CD14-positive monocyte (primary cell): ENCODE measurements around the gene ORC1. TPM values are rescaled to one million over a fixed set of nuclear protein-coding genes. Genes with fewer than 3 reads are reported as not detected.

ENCODE experiments used
- DNase-seq, 3 donors: peaks; one replicate each; pipeline ENCODE4 v3.0.0-alpha.2; 2011 to 2022
- H2AFZ ChIP-seq: 2 replicates; pipeline ENCODE4 v1.6.0; 2012; ENCODE audit warnings: mild to moderate bottlenecking, low read depth, low read length, inconsistent platforms; ENCODE audit not compliant: insufficient read depth, poor library complexity, severe bottlenecking
- H3K27ac ChIP-seq, 2 donors: 1 replicate in 1 of 2; 2 replicates in 1 of 2; pipeline ENCODE4 v1.5.1; 2012 to 2013; ENCODE audit warnings: low read length in 2 of 2, control low read depth in 1 of 2, inconsistent platforms in 1 of 2, low read depth in 1 of 2, mild to moderate bottlenecking in 1 of 2
- H3K27me3 ChIP-seq, 2 donors: one replicate each; pipeline versions ENCODE4 v1.6.0 to v1.6.1; 2011 to 2013; ENCODE audit warnings: low read length in 2 of 2; ENCODE audit not compliant: control insufficient read depth in 2 of 2, insufficient read depth in 2 of 2
- H3K36me3 ChIP-seq, 2 donors: replicated peaks in 1 of 2; 1 replicate in 1 of 2; 2 replicates in 1 of 2; pipeline versions ENCODE4 v1.5.1 to v1.6.1; 2012 to 2013; ENCODE audit warnings: low read length in 2 of 2, control low read depth in 1 of 2, inconsistent platforms in 1 of 2, mild to moderate bottlenecking in 1 of 2; ENCODE audit not compliant: insufficient read depth in 2 of 2, control insufficient read depth in 1 of 2
- H3K4me1 ChIP-seq, 2 donors: 1 replicate in 1 of 2; 2 replicates in 1 of 2; pipeline versions ENCODE4 v1.5.1 to v1.6.1; 2012 to 2013; ENCODE audit warnings: low read length in 2 of 2, control low read depth in 1 of 2, inconsistent platforms in 1 of 2, mild to moderate bottlenecking in 1 of 2, moderate library complexity in 1 of 2; ENCODE audit not compliant: insufficient read depth in 2 of 2, control insufficient read depth in 1 of 2
- H3K4me2 ChIP-seq: replicated peaks from 2 replicates; pipeline ENCODE3; 2012; ENCODE audit warnings: low read length, moderate library complexity, mild to moderate bottlenecking; ENCODE audit not compliant: poor library complexity, severe bottlenecking; ENCODE audit errors: extremely low read depth
- H3K4me3 ChIP-seq, 3 experiments: fragments of 200-600 bp in 1 of 3; sonication (generic) in 1 of 3; replicated peaks in 1 of 3; 1 replicate in 2 of 3; 2 replicates in 1 of 3; pipeline ENCODE4 v1.5.1; 2011 to 2013; ENCODE audit warnings: low read length in 3 of 3, mild to moderate bottlenecking in 3 of 3, control low read depth in 2 of 3, low read depth in 2 of 3, inconsistent platforms in 1 of 3, moderate library complexity in 1 of 3
- H3K79me2 ChIP-seq: 2 replicates; pipeline ENCODE4 v1.6.0; 2012; ENCODE audit warnings: mild to moderate bottlenecking, control low read depth, inconsistent platforms, low read length, moderate library complexity; ENCODE audit not compliant: insufficient read depth
- H3K9ac ChIP-seq: 2 replicates; pipeline ENCODE4 v1.6.0; 2017; ENCODE audit warnings: low read length, mild to moderate bottlenecking; ENCODE audit not compliant: insufficient read depth, poor library complexity, severe bottlenecking
- H3K9me3 ChIP-seq, 2 donors: replicated peaks in 1 of 2; 1 replicate in 1 of 2; 2 replicates in 1 of 2; pipeline versions ENCODE4 v1.5.1 to v1.6.1; 2012 to 2013; ENCODE audit warnings: low read length in 2 of 2, control low read depth in 1 of 2; ENCODE audit not compliant: control insufficient read depth in 1 of 2, insufficient read depth in 1 of 2
- H4K20me1 ChIP-seq: 2 replicates; pipeline ENCODE4 v1.6.0; 2012; ENCODE audit warnings: mild to moderate bottlenecking, low read length, control low read depth, moderate library complexity; ENCODE audit not compliant: insufficient read depth
- H3K27ac Mint-ChIP-seq, 7 donors: one replicate each; pipeline ENCODE4 v1.8.0; 2020; ENCODE audit warnings: mild to moderate bottlenecking in 7 of 7, mixed read lengths in 7 of 7, moderate library complexity in 6 of 7, inconsistent platforms in 2 of 7
- H3K27me3 Mint-ChIP-seq, 3 donors: one replicate each; pipeline ENCODE4 v1.8.0; 2021 to 2022; ENCODE audit warnings: low read depth in 3 of 3, mild to moderate bottlenecking in 3 of 3, mixed read lengths in 3 of 3, moderate library complexity in 3 of 3, inconsistent platforms in 1 of 3
- H3K36me3 Mint-ChIP-seq, 2 donors: one replicate each; pipeline ENCODE4 v1.8.0; 2020; ENCODE audit warnings: mixed read lengths in 2 of 2, inconsistent platforms in 1 of 2, mild to moderate bottlenecking in 1 of 2
- H3K4me1 Mint-ChIP-seq: one replicate; pipeline ENCODE4 v1.8.0; 2020; ENCODE audit warnings: mild to moderate bottlenecking, mixed read lengths
- H3K4me3 Mint-ChIP-seq, 2 donors: one replicate each; pipeline ENCODE4 v1.8.0; 2020; ENCODE audit warnings: mild to moderate bottlenecking in 2 of 2, mixed read lengths in 2 of 2, moderate library complexity in 1 of 2
- H3K9me3 Mint-ChIP-seq, 7 donors: one replicate each; pipeline ENCODE4 v1.8.0; 2020 to 2022; ENCODE audit warnings: mixed read lengths in 7 of 7, mild to moderate bottlenecking in 6 of 7, moderate library complexity in 6 of 7, inconsistent platforms in 2 of 7
- WGBS: methylation state at CpG from one replicate; pipeline ENCODE4 v1.1.5; 2013; ENCODE audit warnings: missing lambda C conversion rate; ENCODE audit not compliant: insufficient coverage; 5-methylcytosine and 5-hydroxymethylcytosine counted together
- intact Hi-C, 2 donors: fragments of 100-400 bp; cut with micrococcal nuclease; formaldehyde crosslinking; loops; one replicate each; pipeline versions ENCODE4 v1.15.0 to v1.15.1; 2023
- polyA plus RNA-seq, 3 donors: library from polyadenylated mRNA; depleted of rRNA in 1 of 3; unstranded in 2 of 3; stranded (reverse) in 1 of 3; fragments of 300-500 nt in 2 of 3; fragments of >200 nt in 1 of 3; fragmentation: Illumina TruSeq in 2 of 3; gene quantifications; 1 replicate in 2 of 3; 2 replicates in 1 of 3; pipeline ENCODE4 v1.2.3, GENCODE V29; 2012 to 2021
- TF ChIP-seq, protein P1 (sequence below): fragments of 200-600 bp; IDR thresholded peaks from one replicate; pipeline ENCODE4 v1.8.0; 2022; ENCODE audit warnings: antibody characterized with exemption, mild to moderate bottlenecking

ORC1 gene
- polyA plus RNA-seq, 3 donors = 0.12 to 0.27 TPM; not detected in 1

DNA sequence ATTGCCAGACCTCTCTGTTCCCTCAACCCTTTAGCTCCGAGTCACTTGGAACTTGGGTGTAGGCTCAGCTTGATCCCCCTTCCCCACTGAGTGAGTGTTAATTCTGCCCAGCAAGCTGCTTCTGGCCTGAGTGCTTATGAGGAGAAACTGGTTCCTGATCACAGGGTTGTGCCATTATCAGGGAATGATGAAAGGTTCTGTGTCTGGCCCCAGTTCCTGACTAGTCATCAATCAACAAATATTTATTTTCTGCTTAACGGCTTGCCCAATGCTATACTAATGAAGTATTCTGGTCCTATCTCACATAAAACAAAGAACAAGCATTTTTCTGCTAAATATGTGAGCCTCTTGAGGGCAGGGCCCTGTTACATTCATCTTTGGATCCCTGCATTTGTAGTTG is 59.0 kb downstream of the ORC1 start:
- H3K4me2 ChIP-seq = no peak overlapping the region
- H3K36me3 Mint-ChIP-seq = peaks cover 0 to 4% of the 10 kb centered on the region in 2 donors
- H3K4me3 ChIP-seq = no peak overlapping the region
- H3K27me3 ChIP-seq = no peaks in the 10 kb centered on the region
- no peak overlapping the region for H3K9ac ChIP-seq
- H3K27ac Mint-ChIP-seq = no peak overlapping the region
- no CpG with 5 or more reads among the region's 2 CpGs for WGBS
- no peak for DNase-seq
- H3K4me3 Mint-ChIP-seq = no peak overlapping the region
- H3K4me1 Mint-ChIP-seq = no peaks in the 10 kb centered on the region
- intact Hi-C loops = no loop called here
- H3K4me1 ChIP-seq = no peaks in the 10 kb centered on the region
- H3K27ac ChIP-seq = no peak overlapping the region
- no peaks in the 10 kb centered on the region for H3K36me3 ChIP-seq
- TF ChIP-seq, protein P1, sequence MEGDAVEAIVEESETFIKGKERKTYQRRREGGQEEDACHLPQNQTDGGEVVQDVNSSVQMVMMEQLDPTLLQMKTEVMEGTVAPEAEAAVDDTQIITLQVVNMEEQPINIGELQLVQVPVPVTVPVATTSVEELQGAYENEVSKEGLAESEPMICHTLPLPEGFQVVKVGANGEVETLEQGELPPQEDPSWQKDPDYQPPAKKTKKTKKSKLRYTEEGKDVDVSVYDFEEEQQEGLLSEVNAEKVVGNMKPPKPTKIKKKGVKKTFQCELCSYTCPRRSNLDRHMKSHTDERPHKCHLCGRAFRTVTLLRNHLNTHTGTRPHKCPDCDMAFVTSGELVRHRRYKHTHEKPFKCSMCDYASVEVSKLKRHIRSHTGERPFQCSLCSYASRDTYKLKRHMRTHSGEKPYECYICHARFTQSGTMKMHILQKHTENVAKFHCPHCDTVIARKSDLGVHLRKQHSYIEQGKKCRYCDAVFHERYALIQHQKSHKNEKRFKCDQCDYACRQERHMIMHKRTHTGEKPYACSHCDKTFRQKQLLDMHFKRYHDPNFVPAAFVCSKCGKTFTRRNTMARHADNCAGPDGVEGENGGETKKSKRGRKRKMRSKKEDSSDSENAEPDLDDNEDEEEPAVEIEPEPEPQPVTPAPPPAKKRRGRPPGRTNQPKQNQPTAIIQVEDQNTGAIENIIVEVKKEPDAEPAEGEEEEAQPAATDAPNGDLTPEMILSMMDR = no peak
- no peaks in the 10 kb centered on the region for H4K20me1 ChIP-seq
- H3K9me3 ChIP-seq = no peaks in the 10 kb centered on the region
- H3K79me2 ChIP-seq = no peaks in the 10 kb centered on the region
- H3K9me3 Mint-ChIP-seq = no peaks in the 10 kb centered on the region
- peaks cover 0 to 2% (median 2%) of the 10 kb centered on the region in 3 donors for H3K27me3 Mint-ChIP-seq
- H2AFZ ChIP-seq = no peak overlapping the region

DNA sequence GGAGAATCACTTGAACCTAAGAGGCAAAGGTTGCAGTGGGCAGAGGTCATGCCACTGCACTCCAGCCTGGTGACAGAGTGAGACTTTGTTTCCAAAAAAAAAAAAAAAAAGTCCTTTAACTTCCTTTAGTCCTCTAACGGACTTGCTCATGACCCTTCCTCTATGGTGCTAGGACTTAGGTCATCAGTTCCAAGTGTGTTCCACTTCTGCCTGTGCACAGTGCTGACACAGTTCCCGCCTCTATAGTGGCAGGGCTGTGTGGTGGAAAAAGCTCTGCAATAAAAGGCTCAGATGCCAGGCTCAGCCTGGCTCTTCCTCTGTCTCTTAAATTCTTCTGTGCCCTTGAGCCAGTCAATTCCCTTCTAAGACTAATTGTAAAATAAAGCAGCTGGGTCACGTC is 60.2 kb downstream of the ORC1 start:
- H3K4me2 ChIP-seq = no peak overlapping the region
- no peaks in the 10 kb centered on the region for H3K4me1 ChIP-seq
- Mint-ChIP-seq H3K9me3 (no peaks in the 10 kb centered on the region), H3K4me1 (no peaks in the 10 kb centered on the region), H3K27me3 (peaks cover 0 to 2% (median 2%) of the 10 kb centered on the region in 3 donors), H3K36me3 (no peaks in the 10 kb centered on the region), H3K4me3 (no peak overlapping the region), H3K27ac (no peak overlapping the region)
- no peaks in the 10 kb centered on the region for H4K20me1 ChIP-seq
- intact Hi-C loops = no loop called here
- TF ChIP-seq, protein P1 = no peak
- WGBS = 100% methylated on average over 2 of the region's 3 CpGs
- no peaks in the 10 kb centered on the region for H3K27me3 ChIP-seq
- no peak for DNase-seq
- no peak overlapping the region for H3K27ac ChIP-seq
- H3K36me3 ChIP-seq = no peaks in the 10 kb centered on the region
- no peak overlapping the region for H2AFZ ChIP-seq
- no peaks in the 10 kb centered on the region for H3K79me2 ChIP-seq
- no peak overlapping the region for H3K4me3 ChIP-seq
- H3K9ac ChIP-seq = no peak overlapping the region
- H3K9me3 ChIP-seq = no peaks in the 10 kb centered on the region
